HG02938 (cell line): ENCODE data around the gene NOX3.

Experiments
- ATAC-seq: cut with Tn5 transposase; IDR thresholded peaks from one replicate; pipeline ENCODE4 v1.9.1; 2021; ENCODE audit warnings: mild to moderate bottlenecking, moderate library complexity; ENCODE audit not compliant: unreplicated experiment

Gene NOX3

DNA sequence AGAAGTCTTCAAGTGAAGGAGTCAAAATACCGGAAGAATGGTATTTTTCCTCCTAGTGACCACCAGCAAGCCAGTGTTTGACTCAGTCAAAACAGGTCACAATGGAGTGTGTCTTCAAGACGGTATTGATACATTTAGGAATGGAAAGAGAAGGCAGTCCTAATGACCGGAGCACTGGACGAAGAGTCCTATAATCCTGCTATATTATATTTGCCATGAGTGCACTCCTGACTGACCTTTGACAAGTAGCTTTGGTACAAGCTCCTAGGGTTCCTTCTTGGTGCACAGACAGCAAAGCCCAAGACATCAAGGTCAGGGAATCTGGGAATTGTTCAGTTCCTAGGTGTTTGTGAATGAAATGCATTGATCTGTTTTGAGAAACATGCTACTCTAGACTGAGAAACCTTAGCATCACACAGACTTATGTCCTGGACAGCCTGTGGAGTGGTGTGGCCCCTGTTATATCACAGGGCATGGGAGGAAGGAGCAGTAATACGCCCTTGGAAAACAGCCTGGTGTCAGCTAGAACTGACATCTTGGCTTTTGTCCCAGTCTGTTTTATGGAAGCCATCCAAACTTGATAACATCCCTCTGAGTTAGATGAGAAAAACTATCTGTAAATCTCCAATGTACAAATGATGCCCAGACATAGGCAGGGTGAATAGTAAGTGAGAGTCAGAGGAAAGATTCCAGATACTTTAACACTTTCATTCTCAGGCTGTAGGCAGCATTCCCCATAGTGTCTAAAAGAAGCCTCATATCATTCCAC lies 18.5 kb downstream of the NOX3 start:
- ATAC-seq: no peak

- ATAC-seq: no peak
These were observed 20.7 kb downstream of the NOX3 start for GRCh38 chr6:155434829-155435423.

- no peak for ATAC-seq
These were observed 21.5 kb downstream of the NOX3 start for GRCh38 chr6:155434096-155434495.

DNA sequence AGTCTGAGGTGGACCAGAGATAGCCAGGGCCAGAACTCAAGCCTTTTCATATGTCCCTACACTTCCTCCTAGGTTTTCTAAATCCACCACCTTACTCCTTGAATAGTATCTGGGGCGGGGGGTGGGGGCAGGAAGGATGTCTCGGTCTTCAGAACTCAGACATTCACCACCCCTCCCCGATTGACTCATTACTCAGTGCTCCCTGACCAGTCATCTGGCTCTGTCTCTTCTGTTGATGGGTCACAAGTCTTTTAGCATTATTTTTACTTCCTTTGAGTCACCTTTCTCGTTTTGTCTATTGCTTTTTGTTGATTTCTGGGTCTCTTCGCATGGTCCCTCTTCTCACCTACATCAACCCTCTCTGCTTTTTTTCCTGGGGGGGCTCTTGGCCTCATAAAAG lies 23.3 kb downstream of the NOX3 start:
- no peak for ATAC-seq

GRCh38 chr6:155429321-155429893 lies 26.2 kb downstream of the NOX3 start:
- no peak for ATAC-seq

DNA sequence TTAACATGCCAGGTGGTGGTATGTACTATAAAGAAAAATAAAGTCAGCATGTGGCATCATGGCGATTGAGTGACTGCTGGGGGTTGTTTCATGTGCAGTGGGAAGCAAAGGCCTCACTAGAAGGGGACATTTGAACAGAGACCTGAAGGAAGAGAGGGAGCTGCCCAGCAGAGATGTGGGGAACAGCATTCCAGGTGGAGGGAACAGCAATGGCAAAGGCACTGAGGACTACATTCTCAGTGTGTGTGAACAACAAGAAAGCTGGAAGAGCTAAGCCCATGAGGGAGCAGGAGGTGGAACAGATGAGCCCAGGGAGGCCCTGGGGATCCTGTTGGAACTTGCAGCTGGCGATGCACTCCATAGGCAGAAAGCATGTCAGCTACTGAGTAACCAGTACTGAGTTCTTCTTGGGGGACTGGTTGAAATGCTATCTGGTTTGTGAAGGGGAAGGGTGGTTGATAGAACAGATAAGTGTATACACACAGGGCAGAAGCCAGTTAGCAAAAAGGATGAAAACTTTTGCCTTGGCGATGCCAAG lies 29.2 kb downstream of the NOX3 start:
- no peak for ATAC-seq

DNA sequence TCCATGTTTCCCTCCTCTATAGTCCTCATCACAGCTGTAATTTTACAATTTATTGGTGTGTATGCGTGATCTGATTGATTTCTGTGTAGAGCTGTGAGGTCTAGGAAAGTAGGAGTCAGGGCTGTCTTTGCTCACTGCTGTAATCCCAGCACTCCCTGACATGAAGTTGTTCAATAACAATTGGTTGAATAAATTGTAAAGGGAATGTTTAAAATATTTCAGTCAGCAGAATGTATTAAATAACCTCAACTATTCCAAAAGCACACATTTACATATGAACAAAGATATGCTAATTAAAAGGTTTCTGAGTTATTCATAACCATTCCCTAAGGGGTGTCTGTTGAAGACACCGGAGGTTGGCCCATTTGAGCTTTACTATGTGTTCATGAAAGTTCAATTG lies 31.5 kb downstream of the NOX3 start:
- ATAC-seq: no peak

DNA sequence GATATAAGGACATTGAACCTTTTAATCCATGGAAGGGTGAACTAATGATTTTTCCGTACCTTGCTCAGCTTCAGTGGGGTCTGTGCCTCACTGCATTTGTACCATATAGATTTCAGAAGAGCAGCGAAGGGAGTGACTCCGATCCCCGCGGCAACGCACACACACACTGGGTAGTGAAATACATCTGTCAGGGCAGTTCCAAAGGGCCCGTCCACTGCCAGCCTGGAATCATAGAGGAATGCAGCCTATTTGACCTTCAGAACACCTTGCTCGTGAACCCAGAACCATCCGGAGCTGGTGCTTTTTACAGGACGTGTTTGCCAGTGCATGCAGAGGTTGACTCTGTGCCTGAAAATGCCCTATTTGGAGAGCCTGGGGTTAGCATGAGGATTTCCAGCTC lies 33.0 kb downstream of the NOX3 start:
- no peak for ATAC-seq

DNA sequence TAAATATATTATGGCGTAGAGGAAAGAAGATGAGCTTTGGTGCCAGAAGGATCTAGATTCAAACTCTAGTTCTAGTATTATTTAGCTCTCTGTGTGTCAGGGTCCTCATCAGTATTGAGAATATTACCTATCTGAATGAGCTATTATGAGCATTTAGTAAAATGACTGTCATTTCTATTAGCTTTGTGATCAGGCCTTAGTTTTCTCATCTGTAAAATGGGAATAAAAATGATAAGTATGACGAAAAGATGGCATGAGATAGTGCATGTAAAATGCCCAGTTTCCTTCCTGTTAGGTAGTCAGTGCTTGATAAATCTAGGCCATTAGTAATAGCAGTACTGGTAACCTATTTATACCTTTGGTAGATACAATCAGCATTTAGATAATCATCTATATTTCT lies 35.1 kb downstream of the NOX3 start:
- ATAC-seq: no peak

DNA sequence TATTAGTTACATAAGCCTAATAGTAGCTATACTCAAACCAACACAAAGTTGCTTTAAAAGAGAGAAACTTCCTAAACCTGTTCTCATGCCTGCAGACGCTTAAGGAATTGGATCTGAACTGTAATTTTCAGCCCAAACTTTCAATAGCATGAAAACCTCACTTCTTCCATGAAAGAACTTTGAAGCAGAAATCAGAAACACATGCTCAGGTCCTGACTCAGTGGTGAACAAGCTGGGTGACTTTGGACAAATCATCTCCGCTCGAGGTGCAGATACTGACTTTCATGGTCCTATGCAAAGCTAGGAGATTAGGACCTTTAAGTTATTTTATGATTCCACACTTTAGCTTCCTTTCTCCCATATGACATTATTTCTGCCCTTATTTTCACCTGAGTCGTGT lies 36.5 kb downstream of the NOX3 start:
- no peak for ATAC-seq

DNA sequence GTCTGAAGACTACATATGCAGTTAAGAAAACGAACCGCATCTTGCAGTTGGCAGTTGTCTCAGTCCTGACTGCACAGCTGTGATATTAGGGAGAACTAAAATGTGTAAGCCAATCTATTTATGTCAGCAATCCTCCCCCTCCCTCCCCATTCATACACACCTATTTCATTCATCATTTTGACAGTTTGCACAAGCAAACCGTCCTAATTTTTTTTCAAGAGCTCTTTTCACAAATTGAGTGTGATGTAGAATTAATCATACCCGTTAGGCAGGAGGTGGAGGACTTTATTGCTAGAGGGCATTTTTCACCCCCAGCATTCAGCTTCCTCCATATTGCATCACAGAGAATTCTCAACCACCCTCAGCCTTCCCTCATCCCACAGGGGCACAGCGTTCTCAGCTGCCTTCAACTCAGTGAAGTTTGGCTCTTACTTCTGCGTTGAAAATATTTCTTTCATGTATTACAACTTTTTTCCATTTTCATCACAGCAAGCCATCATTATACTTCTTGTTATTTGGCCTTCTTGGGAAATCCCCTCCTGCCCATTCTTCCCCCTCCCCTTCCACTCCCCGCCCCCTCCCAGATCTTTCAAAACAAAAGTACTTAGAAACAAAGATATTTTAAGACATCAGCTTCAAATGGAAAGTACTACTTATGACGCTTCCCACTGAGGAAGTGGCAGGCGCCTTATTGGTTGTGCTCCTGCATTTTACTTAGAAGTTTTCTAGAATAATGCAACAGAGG lies 37.5 kb downstream of the NOX3 start:
- ATAC-seq: peak; percentile 55

- no peak for ATAC-seq
These were observed 38.2 kb downstream of the NOX3 start for GRCh38 chr6:155417454-155417853.

GRCh38 chr6:155415953-155416352 lies 39.7 kb downstream of the NOX3 start:
- no peak for ATAC-seq

- ATAC-seq: no peak
These were observed 41.6 kb downstream of the NOX3 start for GRCh38 chr6:155414049-155414448.

- ATAC-seq: no peak
These were observed 43.3 kb downstream of the NOX3 start for GRCh38 chr6:155412335-155412734.

DNA sequence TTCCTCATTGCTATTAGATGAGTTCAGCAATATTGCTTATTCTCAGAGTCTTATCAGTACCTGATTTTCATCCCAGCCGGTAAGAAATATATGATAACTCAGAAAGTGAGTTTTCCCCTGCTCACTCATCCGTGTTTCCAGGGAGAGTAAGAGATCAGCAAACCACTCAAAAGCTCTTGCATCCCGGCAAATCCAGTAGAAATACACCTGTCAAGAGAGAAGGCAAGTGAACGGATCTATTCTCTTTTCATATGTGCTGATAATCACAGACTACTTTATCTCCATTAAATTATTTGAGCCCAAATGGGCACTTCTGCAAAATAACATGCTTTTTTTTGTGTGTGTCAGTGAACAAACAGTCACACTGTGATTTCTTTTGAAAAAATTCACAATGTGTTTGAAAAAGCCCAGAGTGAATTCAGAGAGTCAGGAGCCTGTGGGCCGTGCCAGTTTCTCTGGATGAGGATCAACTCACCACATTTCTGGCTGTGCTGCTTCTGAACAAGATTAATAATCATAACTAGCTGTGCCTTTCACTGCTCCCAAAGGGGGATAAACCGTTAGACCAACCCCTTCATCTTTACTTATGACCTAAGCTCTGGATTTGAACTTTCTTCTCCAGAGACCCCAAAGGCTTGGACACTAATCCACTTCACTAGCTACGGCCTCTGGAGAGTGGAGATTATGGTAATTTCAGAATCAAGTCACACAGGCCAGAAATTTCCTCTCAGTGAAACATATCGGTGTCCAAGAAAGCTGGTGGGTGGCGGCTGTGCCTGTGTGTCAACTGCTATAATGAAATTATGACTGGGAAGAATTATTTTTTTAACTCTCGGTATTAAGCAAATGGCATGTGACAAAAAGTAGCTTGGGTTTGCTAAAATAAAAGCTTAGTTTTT lies 44.2 kb downstream of the NOX3 start:
- ATAC-seq: no peak

DNA sequence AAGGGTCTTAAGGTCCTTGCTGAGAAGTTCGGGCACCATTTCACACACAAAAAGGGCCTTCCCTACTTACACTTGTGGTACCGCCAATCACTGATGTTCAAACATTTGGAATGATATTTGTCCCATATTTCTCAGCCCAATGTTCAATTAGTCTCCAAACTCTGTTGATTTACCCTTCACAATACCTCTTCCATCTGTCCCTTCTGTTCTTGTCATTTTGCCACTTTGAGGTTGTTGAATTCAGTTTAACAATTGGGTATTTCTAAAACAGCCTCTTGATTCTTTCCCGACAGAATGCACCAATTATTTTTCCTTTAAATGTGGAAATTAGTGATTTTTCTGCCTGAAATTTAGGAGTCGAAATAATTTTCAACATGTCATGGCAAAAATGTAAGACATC lies 46.2 kb downstream of the NOX3 start:
- no peak for ATAC-seq

DNA sequence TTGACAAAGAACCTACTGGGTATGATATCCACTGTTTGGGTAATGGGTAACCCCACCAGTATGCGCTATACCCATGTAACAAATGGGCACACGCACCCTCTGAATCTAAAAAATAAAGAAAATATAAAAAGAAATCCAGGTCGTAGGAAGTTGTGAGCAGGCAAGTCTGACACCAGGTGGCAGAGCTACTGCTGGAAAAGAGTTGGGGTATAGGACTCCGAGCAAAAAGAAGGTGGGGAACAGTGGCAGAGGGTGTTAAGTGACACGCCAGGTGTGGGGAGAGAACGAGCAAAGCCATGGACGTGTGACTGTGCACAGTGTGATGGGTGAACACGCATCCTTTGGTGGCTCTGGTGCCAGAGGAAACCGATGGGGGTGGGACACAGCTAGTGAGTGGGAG lies 46.7 kb downstream of the NOX3 start:
- ATAC-seq: no peak

DNA sequence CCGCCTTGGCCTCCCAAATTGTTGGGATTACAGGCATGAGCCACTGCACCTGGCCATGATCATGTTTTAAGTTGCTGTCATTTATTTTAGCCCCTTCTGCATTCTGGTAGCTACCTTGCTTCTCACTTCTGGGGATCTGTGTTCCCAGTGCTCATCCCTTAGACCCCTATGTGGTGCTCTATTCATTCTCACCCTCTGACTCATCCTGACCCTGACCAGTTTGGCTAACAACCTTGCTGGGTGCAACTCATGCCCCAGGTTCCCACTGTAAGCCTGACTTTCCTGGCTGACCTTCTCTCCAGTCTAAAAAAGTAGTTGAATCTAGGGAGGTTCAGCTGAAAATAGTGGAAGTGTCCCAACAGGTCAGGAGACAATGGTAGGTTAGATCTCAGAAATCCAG lies 47.4 kb downstream of the NOX3 start:
- ATAC-seq: no peak

DNA sequence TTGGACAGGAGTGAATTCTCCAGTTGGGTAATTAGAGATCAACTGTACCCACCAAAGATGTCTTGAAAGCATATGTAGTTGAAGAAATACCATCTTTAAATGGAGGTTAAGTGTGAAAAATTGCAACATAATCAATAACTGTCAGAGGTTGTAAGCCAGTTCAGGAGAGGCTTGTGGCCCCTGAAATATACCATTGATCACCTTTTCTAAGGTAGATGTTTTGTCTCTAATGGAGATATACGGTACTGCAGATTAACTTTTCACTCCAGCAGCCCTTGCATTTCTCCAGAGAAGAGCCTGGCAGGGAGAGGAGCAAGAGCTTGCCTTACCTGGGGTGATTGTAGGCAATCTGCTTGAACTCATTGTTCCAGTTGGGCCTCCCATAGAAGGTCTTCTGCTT lies 48.8 kb downstream of the NOX3 start:
- no peak for ATAC-seq

DNA sequence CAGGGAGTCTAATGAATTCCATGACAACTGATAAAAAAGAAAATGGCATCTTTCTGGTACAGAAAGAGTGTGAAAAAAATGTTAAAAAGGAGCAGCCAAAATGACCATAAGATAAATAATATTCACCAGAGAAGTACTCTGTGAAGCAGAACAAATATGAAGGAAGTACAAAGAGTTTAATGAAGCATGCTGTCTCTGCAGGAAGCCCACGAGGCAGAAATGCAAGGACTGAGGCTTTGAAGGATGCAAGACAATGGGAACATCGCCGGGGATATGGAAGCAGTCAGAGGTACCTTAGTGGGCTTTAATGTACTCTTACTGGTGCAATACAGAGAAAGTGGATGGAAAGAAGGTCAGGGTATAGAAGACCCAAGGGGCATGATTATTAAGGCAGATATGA lies 50.7 kb downstream of the NOX3 start:
- no peak for ATAC-seq
